ENCODE data around the gene PTGES3.
"Not testable (repeated sequence)": the region's sequence is repeated elsewhere in the genome, so short reads cannot be mapped to it uniquely, and the experiment has no call there.

PTGES3 gene, protein sequence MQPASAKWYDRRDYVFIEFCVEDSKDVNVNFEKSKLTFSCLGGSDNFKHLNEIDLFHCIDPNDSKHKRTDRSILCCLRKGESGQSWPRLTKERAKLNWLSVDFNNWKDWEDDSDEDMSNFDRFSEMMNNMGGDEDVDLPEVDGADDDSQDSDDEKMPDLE

DNA sequence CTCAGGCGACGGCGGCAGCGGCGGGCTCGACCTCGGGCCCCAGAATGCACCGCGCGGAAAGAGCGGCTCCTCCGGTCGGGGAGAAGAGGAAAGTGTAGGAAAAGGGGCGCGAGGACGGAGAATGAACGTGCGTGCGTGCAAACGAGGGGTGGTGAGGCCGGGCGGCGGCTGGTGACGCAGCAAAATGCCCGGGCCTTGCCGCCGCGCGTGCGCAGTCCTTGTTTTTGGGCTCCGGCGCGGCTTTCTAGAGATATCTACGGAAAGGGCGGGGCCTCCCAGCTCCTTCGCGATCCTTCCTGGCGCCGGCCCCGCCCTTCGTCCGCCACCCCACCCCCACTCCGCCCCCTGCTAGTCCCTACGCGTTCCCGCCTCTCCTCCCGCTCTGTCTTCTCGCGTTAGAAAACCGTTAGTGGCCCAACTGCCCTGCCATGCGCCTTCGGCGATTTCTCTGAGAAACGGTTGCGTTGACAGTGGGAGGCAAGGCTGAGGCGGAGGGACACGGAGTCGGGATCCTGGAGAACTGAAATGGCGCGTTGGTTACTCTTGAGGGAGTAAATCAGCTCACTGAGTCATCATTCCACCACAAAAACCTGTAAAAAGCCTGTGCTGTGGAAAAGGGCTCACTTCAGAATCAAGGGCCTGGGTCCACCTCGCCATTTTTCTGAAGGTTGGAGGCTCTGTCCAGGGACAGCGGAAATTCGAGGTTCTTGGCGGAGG lies at the start of gene PTGES3:
TSS of gene PTGES3 (minus strand) at position 156 of the 717 bp plus-strand sequence. CDS start 285 bp downstream, outside the sequence.
- H3K4me3 ChIP-seq (ENCODE audit: low read depth in 1 of 2, low read length in 1 of 2): peak within 1 kb of the TSS; percentile 81 to 85
- TF ChIP-seq, protein P1, sequence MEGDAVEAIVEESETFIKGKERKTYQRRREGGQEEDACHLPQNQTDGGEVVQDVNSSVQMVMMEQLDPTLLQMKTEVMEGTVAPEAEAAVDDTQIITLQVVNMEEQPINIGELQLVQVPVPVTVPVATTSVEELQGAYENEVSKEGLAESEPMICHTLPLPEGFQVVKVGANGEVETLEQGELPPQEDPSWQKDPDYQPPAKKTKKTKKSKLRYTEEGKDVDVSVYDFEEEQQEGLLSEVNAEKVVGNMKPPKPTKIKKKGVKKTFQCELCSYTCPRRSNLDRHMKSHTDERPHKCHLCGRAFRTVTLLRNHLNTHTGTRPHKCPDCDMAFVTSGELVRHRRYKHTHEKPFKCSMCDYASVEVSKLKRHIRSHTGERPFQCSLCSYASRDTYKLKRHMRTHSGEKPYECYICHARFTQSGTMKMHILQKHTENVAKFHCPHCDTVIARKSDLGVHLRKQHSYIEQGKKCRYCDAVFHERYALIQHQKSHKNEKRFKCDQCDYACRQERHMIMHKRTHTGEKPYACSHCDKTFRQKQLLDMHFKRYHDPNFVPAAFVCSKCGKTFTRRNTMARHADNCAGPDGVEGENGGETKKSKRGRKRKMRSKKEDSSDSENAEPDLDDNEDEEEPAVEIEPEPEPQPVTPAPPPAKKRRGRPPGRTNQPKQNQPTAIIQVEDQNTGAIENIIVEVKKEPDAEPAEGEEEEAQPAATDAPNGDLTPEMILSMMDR (IDR thresholded peaks at IDR 0.05): peak; percentile 38
- H3K36me3 ChIP-seq: no peaks in the 10 kb centered on the region

DNA sequence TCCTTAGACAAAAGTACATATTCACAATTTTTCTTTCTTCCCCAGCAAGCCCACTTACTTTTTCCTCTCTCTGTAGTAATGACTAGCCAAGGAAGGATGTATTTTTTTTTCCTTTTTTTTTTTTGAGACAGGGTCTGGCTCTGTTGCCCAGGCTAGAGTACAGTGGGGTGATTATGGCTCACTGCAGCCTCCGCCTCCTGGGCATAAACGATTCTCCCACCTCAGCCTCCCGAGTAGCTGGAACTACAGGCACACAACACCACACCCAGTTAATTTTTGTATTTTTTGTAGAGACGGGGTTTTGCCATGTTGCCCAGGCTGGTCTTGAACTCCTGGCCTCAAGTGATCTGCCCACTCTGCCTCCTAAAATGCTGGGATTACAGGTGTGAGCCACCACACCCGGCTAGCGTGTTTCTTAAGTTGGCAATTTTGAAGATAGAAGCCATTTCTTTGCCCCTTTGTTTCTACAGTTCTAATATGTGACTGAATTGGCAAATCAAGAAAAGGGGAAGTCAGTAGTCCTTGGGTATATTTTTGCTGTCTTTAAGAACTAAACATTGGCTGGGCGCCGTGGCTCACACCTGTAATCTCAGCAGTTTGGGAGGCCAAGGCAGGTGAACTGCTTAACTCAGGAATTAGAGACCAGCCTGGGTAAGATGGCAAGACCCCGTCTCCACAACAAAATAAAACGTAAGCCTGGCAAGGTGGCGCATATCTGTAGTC lies 40.2 kb upstream of the PTGES3 start:
- H3K27me3 ChIP-seq: no peaks in the 10 kb centered on the region
- no peak overlapping the region for H3K4me3 ChIP-seq (ENCODE audit: low read depth in 1 of 2, low read length in 1 of 2)
- H3K9me3 ChIP-seq: no peaks in the 10 kb centered on the region
- H3K36me3 ChIP-seq: peaks cover 8% of the 10 kb centered on the region
- H3K4me1 ChIP-seq (ENCODE audit: control insufficient read depth in 1 of 2, insufficient read depth in 1 of 2, low read depth in 1 of 2, low read length in 1 of 2): peaks cover 23 to 24% of the 10 kb centered on the region in 2 experiments
- TF ChIP-seq, protein P1 (IDR thresholded peaks at IDR 0.05): no peak
- H3K27ac ChIP-seq: peak overlapping the region; percentile 38

More for the DNA sequence above, at the start of gene PTGES3:
- Histone ChIP-seq H3K27ac (peak within 1 kb of the TSS; percentile 93), H3K9me3 (no peaks in the 10 kb centered on the region), H3K27me3 (no peaks in the 10 kb centered on the region), H3K4me1 (ENCODE audit: control insufficient read depth in 1 of 2, insufficient read depth in 1 of 2, low read depth in 1 of 2, low read length in 1 of 2) (peaks cover 47 to 51% of the 10 kb centered on the region in 2 experiments)

DNA sequence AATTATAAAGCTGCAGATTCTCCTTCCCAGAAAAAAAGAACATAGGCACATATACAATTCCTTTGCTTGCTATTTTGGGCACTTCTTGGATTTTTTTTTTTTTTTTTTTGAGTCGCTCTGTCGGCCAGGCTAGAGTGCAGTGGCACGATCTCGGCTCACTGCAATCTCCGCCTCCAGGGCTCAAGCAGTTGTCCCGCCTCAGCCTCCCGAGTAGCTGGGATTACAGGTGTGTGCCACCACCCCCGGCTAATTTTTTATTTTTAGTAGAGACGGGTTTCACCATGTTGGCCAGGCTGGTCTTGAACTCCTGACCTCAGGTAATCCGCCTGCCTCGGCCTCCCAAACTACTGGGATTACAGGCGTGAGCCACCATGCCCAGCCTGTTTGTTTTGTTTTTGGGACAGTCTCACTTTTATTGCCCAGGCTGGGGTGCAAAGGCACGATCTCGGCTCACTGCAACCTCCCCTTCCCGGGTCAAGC lies 38.2 kb upstream of the PTGES3 start:
- not testable (repeated sequence) for H3K9me3 ChIP-seq, H3K36me3 ChIP-seq, H3K27me3 ChIP-seq
- Histone ChIP-seq H3K4me1 (ENCODE audit: control insufficient read depth in 1 of 2, insufficient read depth in 1 of 2, low read depth in 1 of 2, low read length in 1 of 2) (peaks cover 44 to 45% of the 10 kb centered on the region in 2 experiments), H3K27ac (peak overlapping the region; percentile 96), H3K4me3 (ENCODE audit: low read depth in 1 of 2, low read length in 1 of 2) (peak overlapping the region in 1 of 2 experiments; percentile 91)

DNA sequence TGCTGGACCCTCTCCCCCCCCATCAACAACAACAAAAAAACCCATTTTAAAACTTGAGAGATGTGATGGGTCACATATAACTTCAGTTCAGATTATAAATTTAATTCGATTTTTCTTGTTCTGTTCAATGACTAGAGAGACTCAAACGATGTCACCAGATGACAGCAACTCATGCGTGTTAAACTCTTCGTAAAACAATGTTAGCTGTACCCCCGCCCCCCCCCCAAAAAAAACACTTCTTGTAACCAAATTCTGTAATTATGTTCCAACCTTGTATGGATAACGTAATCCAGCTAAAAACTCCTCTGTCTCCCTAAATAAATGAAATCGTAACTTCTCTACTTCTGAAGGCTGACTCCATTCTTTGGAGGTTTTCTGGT lies 37.6 kb upstream of the PTGES3 start:
- TF ChIP-seq, protein P1 (IDR thresholded peaks at IDR 0.05): no peak
- Histone ChIP-seq H3K27me3 (no peaks in the 10 kb centered on the region), H3K4me3 (ENCODE audit: low read depth in 1 of 2, low read length in 1 of 2) (peak overlapping the region; percentile 91 to 97), H3K4me1 (ENCODE audit: control insufficient read depth in 1 of 2, insufficient read depth in 1 of 2, low read depth in 1 of 2, low read length in 1 of 2) (peaks cover 49 to 50% of the 10 kb centered on the region in 2 experiments), H3K27ac (peak overlapping the region; percentile 96), H3K9me3 (no peaks in the 10 kb centered on the region), H3K36me3 (no peaks in the 10 kb centered on the region)

DNA sequence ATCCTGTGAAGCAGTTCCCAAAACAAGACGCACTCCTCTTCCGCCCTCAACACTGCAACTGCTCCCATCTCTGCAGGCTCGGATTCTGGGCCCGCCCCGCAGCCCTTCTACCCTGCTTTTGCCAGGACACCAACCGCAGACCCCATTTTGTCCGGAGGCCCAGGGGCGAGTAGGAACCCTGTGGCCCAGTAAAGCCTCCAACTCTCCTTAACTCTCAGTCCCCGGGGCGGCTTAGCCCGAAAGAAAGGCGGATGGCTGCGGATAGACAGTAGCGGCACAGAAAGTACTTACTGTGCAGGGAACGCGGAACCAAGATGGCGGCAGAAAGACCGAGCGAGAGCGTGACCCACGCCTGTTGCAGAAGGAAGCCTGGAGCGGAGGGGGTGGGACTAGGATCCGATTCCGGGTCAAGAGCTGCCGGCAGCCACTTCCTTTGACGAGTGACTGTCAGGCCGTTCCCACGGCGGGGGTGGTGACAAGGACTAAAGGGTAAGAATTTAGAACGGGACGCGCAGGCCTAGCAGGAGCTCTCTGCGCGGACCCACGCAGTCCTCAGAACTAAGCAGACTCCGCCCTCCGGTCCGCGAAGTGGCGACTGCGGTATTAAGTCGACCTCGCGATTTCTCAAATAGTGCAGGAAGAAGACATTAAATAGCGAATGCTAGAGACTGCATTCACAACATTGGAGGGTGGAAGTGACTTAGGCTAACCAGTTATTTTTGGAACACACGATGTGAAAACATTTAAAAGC lies 37.1 kb upstream of the PTGES3 start, which contains the start of gene NACA:
TSS of gene NACA (minus strand) at position 328 of the 751 bp plus-strand sequence. CDS start 778 bp downstream, outside the sequence.
- TF ChIP-seq, protein P1 (IDR thresholded peaks at IDR 0.05): no peak
- Histone ChIP-seq H3K4me1 (ENCODE audit: control insufficient read depth in 1 of 2, insufficient read depth in 1 of 2, low read depth in 1 of 2, low read length in 1 of 2) (peaks cover 55 to 56% of the 10 kb centered on the region in 2 experiments), H3K36me3 (no peaks in the 10 kb centered on the region), H3K27ac (peak within 1 kb of the TSS; percentile 96), H3K4me3 (ENCODE audit: low read depth in 1 of 2, low read length in 1 of 2) (peak within 1 kb of the TSS; percentile 91 to 97), H3K9me3 (no peaks in the 10 kb centered on the region), H3K27me3 (no peaks in the 10 kb centered on the region)

Data from neutrophil (primary cell).